Measurements from ENCODE around the gene ANKS6.

DNA sequence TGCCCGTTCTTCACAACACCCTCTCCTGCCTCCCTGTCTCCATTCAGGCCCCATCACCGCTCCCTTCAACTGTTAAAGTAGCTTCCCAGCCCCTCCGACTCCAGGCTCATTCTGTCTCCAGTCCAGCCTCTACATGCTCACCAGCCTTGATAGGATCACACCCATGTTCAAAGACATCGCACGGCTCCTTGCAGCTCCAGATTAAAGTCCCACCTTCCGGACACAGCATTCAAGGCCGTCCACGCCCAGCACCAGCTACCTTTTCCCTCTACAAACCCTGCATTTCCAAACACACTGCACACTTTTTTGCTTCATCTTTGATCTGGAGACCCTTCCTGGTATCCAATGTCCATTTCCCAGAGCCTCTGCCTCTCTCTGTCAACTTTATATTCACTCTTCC lies 94.0 kb downstream of the ANKS6 start:
- TF ChIP-seq CTCF (IDR thresholded peaks at IDR 0.05; ENCODE audit: poor library complexity, severe bottlenecking) (no peak), EZH2 (IDR thresholded peaks at IDR 0.05; ENCODE audit: borderline replicate concordance, insufficient read depth, low read length, poor library complexity, severe bottlenecking) (no peak)

All from neural cell (in vitro differentiated cells).